NAMALWA (cell line): Measurements from ENCODE around the gene ZDHHC3.
"Not testable (repeated sequence)": the region's sequence is repeated elsewhere in the genome, so short reads cannot be mapped to it uniquely, and the experiment has no call there.

Experiments used
- DNase-seq: peaks from one replicate; pipeline ENCODE4 v3.0.0-alpha.2; 2015; ENCODE audit warnings: low spot score

Gene ZDHHC3

DNA sequence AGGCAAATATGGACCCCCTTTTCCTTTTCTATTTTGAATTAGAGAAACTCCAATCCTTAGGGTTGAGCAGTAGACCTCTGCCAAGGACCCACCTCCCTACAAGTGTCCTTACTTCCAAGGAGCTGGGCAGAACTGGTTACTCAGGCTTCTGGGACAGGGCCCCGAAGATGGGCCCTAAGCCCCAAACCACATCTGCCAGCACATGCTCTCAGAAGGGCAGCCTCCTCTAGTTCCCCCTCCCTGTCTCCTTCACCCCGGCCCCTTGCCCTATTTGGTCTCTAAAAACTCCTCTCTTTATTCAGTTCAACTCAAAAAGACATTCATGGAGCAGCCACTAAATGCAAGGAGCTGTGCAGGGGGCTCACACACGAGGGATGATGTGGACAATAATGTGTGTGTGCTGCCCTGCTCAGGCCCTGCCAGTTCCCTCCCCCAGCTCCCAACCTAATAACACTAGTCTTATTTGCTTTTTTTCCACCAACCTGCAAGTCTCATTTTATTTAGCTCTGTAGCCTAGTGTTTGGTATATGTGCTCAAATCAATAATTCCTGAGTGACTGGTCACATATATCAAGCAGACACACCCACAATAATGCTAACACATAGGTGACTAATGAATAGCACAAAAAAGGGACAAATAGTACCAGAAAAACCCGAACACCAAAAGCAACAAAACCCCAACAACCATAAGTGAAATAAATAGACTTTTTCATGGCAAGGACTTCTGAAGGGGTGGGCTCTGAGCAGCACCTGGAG lies 12.2 kb downstream of the ZDHHC3 start:
- no peak for DNase-seq

DNA sequence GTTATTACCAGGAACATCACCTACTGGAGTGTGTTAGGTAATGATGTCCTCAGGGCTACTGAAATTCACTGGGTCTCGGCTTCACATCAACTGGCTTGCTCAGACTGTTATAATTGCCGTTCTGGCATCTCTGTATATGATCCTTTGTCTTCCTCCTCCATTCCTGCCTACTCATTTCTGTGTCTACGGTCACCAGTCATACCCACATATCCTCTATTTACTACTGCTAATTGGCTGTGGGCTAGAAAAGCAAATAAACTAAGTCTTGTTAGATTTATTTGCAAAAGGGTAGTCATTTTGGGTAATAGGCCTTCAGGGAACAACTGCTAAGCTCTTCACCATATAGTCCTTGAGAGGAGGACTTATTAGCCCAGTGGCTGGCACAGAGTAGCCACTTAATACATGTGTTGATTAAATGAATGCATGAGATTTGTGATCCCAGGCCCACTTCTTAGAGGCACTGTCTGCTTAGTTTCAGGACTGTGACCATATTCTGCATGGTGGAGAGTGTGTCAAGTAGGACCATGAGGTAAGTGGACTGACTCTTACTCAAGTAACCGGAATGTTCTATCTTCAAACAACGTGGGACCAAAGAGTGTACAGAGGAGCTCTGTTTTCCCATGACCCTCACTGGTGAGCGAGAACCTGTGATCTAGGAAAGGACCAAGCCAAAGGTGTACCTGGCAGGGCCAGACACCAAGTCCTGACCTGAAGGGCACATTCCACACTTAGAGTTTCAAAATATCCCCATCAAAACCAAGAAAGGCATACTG lies 13.2 kb downstream of the ZDHHC3 start:
- no peak for DNase-seq

DNA sequence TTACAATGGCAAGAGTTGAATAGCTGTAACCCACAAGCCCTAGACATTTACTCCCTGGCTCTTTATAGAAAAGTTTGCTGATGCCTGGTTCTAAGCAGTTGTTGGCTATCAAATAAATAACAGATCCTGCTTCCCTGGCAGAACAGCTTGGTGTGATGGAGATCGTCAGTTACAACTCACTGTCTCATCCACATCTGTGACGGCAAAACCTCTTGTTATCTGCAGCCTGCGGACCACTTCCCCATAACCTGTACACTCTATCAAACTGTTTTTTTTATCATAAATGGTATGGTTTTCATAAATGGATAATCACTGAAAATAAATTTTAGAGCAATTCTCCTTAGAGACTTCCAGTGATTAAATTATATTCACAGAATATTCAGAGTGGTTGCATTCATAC lies 14.1 kb downstream of the ZDHHC3 start:
- DNase-seq, result no peak

DNA sequence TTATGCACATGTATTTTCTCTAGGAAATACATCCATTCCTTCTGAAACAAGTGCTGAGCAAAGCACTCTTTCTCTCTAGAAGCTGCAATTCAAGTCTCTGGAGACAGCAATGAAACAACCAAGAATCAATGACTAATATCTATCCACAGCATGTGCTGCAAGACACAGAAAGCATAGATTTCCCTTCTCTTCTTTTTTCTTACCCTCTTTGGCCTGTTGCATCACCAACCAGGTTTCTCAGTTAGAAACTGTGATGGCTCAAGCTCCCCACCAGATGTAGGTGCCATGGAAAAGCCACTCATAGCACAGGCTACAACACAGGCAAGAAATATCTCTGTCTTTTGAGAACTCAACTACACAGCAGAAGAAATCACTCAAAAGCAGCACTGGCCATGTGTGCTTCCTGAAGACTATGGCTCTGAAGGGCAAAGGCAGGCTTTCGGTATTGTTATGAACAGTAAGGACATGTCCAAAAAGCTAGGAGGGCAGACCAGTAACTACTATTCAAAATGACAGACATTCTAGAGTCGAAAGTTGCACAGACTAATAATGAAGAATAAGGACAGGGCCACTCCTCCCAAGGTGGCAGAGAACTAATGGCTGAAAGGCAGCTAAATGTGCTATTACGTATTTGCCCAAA lies 15.5 kb downstream of the ZDHHC3 start:
- no peak for DNase-seq

DNA sequence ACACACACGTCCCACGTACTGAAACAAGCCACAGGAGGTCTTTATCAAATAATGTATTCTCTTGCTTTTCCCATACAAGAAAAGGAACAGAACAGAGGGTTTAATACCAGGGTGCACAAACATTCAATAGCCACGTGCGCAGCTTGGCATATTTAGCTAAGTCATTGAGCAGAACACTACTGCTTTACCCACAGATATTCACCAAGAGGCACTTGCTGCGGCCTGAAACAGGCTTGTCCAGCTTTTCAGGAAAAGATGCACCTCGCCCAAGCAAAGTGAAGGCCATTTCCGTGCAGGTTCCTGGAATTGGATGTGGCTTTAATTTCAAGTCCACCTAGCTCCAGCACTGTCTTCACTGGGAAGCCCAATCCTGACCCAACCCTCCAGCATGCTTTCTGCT lies 17.6 kb downstream of the ZDHHC3 start:
- DNase-seq, result no peak

DNA sequence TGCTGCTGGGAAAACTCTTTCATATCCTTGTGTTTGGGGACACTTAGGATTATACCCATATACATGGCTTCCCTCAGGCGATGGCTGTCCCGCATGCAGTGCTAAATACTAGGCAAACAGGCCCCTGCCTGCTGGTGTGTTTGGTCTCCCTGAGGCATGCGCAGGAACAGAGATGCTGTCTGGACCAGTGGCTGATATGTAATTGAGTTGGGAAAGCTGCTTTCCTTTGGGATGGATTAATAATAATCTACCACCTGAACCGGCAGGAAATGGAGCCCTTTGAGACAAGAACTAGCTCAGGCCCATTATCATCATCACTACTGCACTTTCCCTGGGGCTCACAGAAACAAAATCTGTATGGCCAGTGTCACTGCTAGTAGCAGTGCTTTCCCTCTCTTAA lies 18.0 kb downstream of the ZDHHC3 start:
- DNase-seq, result no peak

DNA sequence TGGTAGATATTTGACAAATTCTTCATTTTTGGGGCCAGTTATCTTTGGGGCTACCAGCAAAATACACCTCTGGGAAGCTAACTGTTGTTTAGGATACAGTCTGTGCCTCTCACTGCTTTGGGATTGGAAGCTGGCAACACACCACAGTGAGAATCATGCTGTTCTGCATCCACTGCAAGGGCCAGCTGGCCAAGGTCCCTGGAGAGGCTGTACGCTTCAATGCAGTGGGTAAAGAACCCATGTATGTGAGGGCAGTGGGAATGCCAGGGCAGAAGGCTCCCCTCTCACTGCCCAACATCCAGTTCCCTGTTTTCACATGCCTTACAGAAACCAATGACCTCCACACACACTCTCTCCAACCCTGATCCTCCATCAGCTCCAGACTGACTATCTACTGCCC lies 20.1 kb downstream of the ZDHHC3 start:
- DNase-seq, result no peak

DNA sequence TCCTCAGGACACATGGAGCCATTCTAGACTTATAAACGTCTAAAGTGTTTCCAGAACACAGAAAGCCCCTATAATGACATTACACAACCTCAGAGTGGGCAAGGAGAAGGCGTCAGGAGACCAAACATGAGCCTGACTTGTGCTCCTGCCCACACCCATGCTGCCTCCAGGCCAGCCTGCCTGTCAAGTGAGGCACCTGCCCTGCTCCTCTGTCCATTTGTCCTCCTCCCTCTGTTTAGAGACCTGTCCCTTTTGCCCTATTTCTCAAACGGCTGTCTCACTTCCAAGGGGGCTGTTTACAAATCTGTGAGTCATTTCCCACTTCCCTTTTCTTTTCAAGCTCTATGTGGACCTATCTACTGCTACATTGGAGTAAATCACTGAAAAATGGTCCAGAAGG lies 21.0 kb downstream of the ZDHHC3 start:
- peak; percentile 39 for DNase-seq

DNA sequence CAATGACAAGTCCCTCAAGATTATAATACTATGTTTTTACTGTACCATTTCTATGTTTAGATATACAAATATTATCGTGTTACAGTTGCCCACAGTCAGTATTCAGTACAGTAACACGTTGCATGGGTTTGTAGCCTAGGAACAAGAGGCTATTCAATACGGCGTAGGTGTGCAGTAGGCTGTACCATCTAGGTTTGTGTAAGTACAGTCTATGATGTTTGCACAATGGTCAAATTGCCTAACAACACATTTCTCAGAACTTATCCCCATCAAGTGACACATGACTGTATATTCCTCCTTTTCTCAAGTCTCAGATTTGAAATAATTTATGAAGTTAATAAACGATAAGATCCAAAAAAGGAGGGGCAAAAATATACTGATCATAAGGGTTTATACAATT lies 21.7 kb downstream of the ZDHHC3 start:
- DNase-seq, result no peak

DNA sequence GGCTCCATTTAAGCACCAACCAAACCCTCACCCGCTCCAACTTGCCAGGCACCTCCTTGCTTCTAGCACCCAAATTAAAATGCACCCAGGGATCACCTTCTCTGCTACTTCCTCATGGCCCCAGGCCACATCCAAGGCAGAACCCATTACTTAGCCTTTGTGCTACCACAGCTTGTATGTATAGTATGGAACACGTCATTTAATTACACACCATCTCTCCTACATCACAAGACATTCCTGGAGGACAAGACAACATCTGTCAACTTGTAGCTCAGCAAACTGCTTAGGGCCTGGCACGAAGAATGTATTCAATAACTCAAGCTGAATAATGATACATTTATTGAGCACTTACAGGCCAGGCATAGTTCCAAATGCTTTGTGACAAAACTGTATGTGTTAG lies 23.3 kb downstream of the ZDHHC3 start:
- no peak for DNase-seq

DNA sequence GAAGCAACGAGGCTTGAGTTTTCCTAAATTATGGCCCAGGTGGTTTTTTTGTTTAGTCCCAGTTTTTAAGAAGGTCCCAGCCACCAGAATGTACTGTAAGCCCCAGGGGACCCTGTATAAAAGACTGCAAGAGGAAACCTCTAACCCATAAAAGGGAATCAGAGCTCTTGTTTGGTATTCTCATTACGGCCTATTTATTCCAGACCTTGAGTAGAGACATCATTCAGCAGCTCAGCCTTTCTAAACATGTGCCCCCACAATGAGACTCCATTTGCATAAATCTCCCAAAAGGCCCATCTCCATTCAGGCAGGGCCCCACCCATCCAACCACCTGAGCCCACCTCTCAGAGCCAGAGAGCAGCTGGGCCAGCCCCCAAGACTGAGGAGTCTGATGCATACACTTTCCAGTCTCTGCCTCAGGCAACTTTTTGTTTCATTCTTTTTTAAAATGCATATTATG lies 25.7 kb downstream of the ZDHHC3 start:
- DNase-seq, result no peak

DNA sequence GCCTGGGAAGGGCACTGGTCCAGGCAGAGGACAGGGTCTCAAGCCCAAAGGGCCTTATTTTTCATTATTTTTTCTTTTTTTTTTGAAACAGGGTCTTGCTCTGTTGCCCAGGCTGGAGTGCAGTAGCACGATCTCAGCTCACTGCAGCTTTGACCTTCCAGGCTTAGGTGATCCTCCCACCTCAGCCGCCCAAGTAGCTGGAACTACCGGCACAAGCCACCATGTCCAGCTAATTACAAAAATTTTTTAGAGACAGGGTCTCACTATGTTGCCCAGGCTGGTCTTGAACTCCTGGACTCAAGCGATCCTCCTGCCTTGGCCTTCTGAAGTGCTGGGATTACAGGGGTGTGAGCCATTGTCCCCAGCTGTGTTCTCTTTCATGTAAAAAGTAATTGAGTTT lies 26.2 kb downstream of the ZDHHC3 start:
- not testable (repeated sequence) for DNase-seq

DNA sequence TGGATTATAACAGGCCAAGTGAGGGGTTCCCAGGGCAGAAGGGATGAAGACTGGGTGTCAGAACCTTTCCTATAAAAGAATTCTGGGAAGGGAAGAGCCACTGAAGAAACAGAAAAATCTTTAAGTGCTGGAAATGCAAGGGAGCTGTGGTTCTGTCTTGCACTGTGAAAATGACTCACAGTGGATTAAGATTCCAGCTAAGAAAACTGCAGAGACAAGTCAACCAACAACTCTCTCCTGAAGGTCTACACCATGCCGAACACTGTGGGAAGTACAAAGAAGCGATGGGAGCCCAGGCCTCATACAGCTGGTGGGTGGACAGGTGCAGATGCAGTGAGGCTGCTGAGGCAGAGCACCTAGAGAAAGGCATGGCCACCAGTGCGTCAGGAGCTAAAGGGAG lies 27.7 kb downstream of the ZDHHC3 start:
- DNase-seq, result no peak

DNA sequence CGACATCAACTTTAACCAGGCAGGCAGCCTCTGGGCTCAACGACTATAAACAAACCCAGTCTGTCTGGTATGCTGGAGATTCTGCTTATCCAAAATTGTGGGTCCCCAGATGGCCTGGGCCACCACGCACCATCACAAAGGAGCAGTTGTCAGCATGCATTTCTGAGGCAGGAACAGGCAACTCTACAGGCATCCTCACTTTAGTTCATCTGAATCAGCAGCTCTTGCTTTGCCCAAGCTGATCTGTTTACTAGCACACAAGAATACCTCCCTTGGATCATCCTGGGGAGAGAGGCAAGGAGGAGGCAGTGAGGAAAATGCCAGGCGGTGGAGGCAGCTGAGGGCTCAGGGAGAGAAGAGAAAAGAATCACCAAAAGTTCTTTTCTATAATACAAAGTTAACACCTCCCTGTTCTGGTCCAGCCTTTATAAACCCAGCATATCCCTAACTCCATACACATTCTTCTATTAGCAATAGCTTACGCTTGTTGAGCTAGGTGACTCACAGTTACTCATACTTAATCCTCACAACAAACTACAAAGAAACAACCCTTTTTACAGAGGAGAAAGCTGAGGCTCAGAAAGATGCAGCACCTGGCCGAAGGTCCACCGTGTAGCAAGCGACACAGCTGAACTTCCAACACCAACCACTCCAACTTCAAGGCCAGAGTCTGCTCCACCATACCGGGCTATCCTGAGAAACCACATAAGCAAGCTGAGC lies 33.6 kb downstream of the ZDHHC3 start:
- DNase-seq, result no peak

DNA sequence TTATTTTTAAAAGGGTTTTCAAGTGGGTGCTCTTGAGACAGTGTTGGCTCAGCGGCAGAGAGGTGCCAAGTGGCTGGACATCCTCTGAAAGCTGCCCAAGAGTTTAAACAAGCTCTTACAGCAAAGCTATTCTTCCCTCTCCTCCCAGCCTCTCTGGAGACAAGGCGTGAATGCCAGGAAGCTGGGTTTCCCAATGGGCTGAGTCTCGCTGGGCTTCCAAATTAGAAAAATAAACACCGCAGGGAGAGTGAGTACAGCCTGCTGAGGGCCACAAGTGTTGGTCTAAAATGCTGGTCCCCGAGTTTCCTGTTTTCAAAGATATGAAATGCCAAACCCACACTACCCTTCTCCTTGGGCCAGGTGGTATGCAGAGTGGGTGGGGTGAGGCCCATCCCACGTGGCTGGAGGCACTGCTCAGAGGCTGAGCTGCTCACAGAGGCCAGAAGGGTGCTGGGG lies 36.4 kb downstream of the ZDHHC3 start:
- no peak for DNase-seq

DNA sequence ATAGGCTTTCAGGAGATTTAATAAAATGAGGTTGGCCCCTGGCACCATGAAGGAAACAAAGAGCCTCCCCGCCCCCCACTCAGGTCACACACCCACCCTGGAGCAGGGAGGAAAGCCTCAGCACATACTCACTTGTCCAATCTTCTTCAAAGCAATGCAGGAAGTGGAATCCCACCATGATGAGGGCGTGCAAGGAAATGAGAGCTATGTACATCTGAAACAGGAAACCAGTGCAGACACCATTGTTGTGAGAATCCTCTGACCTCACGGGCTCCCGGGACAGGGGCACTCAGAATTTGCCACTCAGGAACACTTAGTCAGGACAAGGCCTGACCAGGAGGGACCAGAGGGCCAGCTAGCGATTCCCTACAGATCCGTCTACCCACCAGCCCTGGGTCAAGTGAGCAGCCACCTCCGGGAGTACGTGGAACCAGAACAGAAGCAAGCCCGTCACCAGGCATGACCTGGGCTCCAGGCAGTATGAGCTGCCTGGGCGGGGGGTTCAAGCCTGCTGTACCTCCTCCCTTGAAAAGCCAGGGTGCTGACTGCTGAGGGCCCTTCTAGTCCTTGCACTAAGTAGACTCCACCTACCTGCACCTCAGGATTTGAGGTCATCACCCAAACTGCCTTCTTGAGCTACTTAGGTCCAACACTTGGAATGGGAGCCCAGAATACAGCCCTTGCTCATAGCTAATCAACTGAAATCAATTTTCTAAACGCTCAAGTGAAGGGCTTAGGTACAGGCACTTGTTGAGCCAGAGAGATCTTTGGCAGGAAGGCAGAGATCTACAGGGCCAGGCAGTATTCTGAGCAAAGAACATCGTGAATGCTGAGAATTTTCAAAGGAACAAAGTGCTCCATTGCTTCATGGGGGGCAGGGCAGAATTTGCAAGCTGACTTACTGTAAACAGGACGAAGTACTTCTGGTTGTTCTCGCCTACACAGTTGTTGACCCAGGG lies 42.7 kb downstream of the ZDHHC3 start:
- no peak for DNase-seq

DNA sequence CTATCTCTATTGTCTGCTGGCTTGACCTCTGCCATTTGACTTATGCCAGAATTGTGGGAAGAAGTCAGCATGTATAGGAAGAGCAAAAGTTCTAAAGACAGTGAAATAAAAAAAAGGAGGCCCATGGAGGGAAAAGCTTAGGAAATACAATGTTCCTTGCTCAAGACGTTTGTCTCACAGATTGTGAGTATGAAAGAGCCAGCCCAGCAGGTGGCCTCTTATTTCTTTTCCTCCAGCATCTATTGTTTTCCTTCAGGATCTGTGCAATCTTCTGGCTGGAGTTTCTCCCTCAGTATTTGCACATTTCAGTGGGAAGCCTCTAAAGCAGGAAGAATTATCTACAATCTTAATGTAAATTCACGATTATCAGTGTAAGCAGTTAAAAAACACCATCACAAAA lies 43.7 kb downstream of the ZDHHC3 start:
- no peak for DNase-seq

DNA sequence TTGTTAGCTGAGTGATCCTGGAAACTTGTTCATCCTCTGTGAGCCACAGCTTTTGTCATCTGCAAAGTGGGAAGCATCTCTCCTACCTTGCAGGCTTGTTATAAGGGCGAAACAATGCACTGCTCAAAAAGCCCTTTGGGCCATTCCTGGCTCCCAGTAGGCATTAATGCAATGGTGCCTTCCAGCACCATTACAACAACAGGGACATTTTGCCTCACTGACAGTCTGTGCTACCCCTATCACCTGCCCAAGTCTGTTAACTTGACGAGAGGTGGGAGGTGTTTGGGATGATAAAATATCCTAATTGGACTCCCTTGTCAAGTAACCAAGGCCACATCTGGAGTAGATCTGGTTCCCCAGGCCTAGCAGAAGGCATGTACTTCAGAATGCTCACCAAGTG lies 44.2 kb downstream of the ZDHHC3 start:
- no peak for DNase-seq

DNA sequence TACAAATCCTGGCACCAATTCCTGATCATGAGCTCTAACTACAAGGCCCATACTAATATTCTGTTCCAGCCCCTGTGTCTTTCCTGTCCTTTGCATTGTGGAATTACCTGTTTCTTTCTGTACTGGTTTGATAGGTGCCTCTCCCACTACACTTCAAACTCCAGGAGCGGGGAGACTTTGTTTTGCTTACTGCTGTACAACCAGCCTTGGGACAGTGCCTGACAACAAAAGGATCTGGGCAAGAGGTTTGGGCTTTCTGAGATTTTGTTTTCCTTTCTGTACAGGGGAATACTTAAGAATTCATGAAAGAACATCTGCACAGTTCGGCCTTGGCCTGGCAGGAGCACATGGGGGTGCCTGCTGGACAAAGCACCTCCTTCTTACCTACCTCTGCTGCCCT lies 45.1 kb downstream of the ZDHHC3 start:
- no peak for DNase-seq

DNA sequence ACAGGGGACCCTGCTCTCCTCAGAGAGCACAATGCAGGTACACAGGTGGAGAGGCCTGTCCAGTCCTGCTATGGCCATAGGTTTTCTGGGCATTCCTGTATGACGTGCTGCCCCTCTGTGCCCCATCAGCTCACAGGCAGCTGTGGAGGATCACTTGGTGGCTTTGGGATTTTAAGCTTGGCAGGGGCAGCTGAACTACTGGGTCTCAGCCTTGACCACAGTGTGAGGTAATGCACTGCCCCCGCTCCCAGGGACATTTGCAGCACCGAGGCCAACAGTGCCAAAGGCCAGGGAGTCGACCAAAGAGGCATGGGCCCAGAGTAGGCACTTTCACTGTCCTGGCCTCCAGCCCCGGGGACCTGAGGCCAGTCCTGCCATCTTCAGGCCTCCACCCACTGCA lies 46.2 kb downstream of the ZDHHC3 start:
- no peak for DNase-seq

DNA sequence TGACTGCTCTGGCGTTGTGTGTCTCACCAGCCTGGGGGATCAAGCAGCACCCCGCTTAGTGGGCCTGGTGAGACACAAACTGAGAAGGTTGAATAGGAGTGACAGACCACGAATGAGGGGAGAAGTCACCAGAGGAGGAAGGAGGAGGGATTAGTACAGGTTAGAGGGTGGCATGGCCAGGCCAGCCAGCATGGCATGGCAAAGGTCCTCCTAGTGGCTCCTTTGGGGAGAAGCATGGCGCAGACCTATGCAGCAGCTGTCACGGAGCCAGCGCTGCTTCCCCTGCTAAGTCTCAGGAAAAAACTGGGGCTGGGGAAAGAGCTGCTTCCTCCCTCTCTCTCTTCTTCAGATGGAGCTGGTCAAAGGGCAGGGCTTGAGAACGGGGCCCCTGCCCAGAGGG lies 48.6 kb downstream of the ZDHHC3 start:
- DNase-seq, result no peak
